GM18507 (cell line): ENCODE data around the gene GNG13.
"Not testable (repeated sequence)": the region's sequence is repeated elsewhere in the genome, so short reads cannot be mapped to it uniquely, and the experiment has no call there.

Source experiments
- DNase-seq: peaks from one replicate; pipeline ENCODE4 v3.0.0; 2011; ENCODE audit warnings: low read depth; ENCODE audit not compliant: insufficient read length; ENCODE audit errors: extremely low spot score
- FAIRE-seq: peaks from 2 replicates; lab custom pipeline; 2011; peaks lifted over from hg19 to GRCh38; lab: Jason Lieb, UNC

The GNG13 gene

GRCh38 chr16:799948-800833 lies at the start of gene GNG13:
Gene GNG13 (minus strand): TSS chr16:800734. CDS start chr16:799077, 1,657 bp downstream.
- no peak for DNase-seq

GRCh38 chr16:848510-849253 lies 48.1 kb upstream of the GNG13 start:
- DNase-seq (no peak), FAIRE-seq (no peak)

More at GRCh38 chr16:799948-800833, at the start of gene GNG13:
- FAIRE-seq, result no peak

- no peak for FAIRE-seq
These were observed 47.3 kb upstream of the GNG13 start for GRCh38 chr16:847681-848445.

GRCh38 chr16:847151-847550 lies 46.6 kb upstream of the GNG13 start:
- no peak for DNase-seq
- no peak for FAIRE-seq

More at GRCh38 chr16:847681-848445, 47.3 kb upstream of the GNG13 start:
- DNase-seq, result no peak

GRCh38 chr16:845351-845745 lies 44.8 kb upstream of the GNG13 start:
- DNase-seq (no peak), FAIRE-seq (no peak)

- FAIRE-seq (no peak), DNase-seq (no peak)
These were observed 44.3 kb upstream of the GNG13 start for GRCh38 chr16:844638-845350.

GRCh38 chr16:843771-844170 lies 43.2 kb upstream of the GNG13 start:
- no peak for DNase-seq
- FAIRE-seq, result no peak

GRCh38 chr16:842711-843560 lies 42.4 kb upstream of the GNG13 start:
- DNase-seq (no peak), FAIRE-seq (no peak)

GRCh38 chr16:842061-842476 lies 41.5 kb upstream of the GNG13 start:
- FAIRE-seq (no peak), DNase-seq (no peak)

GRCh38 chr16:841455-842060 lies 41.0 kb upstream of the GNG13 start:
- DNase-seq, result no peak
- no peak for FAIRE-seq

- DNase-seq, result no peak
- FAIRE-seq, result no peak
These were observed 40.3 kb upstream of the GNG13 start for GRCh38 chr16:840561-841454.

GRCh38 chr16:839643-840408 lies 39.3 kb upstream of the GNG13 start:
- FAIRE-seq (no peak), DNase-seq (no peak)

GRCh38 chr16:838741-839140 lies 38.2 kb upstream of the GNG13 start:
- FAIRE-seq (no peak), DNase-seq (no peak)

GRCh38 chr16:836822-837221 lies 36.3 kb upstream of the GNG13 start:
- not testable (repeated sequence) for DNase-seq, FAIRE-seq

- FAIRE-seq (no peak), DNase-seq (no peak)
These were observed 35.7 kb upstream of the GNG13 start for GRCh38 chr16:836221-836620.

- FAIRE-seq, result no peak
These were observed 34.8 kb upstream of the GNG13 start for GRCh38 chr16:835373-835772.

More at GRCh38 chr16:835373-835772, 34.8 kb upstream of the GNG13 start:
- no peak for DNase-seq
